HL-60/S4 (cell line): Measurements from ENCODE around the gene ITPRIPL2.

Source experiments
- in situ Hi-C: fragments of 300-500 bp; cut with MboI; formaldehyde crosslinking; loops from 2 replicates; pipeline ENCODE4 v1.14.3; 2022; ENCODE audit warnings: low sequenced_read_pairs

ITPRIPL2 gene

DNA sequence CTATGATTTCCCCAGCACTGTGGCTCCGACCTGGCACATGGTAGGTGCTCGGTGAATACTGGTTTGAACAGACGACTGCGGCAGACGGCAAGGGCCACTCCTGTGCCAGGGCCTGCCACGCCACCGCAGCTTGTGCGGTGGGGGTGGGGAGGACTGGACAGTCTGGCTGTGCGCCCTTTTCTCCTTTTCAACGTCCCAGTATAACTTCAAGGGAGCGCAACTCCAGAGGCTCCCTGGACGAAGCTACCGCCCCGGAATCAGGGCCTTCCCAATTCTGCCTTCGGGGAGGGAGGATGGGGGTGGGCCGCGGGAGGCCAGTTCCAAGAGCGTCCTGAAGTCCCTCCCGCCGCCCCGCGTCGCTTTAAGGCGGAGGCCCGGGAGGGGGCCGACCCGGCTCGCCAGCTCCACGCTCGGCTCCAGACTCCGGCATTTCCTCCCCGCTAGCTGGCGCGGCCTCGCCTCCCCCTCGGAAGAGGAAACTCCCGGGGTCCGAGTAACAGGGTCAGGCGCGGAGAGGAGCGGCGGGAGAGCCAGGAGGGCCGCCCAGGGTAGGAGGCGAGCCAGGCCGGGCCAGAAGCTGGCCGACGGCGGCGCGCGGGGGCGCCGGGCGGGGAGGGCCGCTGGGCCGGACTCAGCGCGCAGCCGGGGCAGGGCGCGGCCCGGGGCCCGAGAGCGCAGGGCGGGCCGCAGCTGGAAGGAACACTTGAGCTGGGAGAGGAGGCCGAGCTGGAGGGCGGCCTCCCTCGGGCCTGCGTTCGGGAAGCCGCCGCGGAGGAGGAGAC is at the start of gene ITPRIPL2:
TSS of gene ITPRIPL2 (plus strand) at position 388 of the 782 bp plus-strand sequence. CDS start 498 bp downstream, outside the sequence.
- in situ Hi-C loops: no loop called here

DNA sequence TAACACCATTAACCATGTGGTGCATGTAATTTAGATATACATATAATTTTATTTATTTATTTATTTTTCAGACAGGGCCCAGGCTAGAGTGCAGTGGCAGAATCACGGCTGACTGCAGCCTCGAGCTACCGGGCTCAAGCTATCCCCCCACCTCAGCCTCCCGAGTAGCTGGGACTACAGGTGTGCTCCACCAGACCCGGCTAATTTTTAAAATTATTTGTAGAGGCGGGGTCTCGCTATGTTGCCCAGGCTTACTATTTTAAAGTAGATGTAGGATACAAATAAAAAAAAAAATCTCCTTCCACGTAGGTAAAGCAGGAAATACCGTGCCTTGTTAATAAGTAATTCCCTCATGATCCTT is 46.8 kb upstream of the ITPRIPL2 start:
- in situ Hi-C loops: no loop called here

GRCh38 chr16:19067349-19068236 is 46.2 kb upstream of the ITPRIPL2 start, which contains the start of gene COQ7:
COQ7 (plus strand) TSS chr16:19067614; CDS start chr16:19067665, 51 bp downstream.
- in situ Hi-C loops: no loop called here

GRCh38 chr16:19068237-19068815 is 45.4 kb upstream of the ITPRIPL2 start:
- in situ Hi-C loops: no loop called here

- in situ Hi-C loops: no loop called here
These were observed 41.7 kb upstream of the ITPRIPL2 start for GRCh38 chr16:19071811-19072777.

- in situ Hi-C loops: no loop called here
These were observed 40.4 kb upstream of the ITPRIPL2 start for GRCh38 chr16:19073344-19073743.

GRCh38 chr16:19073863-19074262 is 39.9 kb upstream of the ITPRIPL2 start:
- in situ Hi-C loops: no loop called here

DNA sequence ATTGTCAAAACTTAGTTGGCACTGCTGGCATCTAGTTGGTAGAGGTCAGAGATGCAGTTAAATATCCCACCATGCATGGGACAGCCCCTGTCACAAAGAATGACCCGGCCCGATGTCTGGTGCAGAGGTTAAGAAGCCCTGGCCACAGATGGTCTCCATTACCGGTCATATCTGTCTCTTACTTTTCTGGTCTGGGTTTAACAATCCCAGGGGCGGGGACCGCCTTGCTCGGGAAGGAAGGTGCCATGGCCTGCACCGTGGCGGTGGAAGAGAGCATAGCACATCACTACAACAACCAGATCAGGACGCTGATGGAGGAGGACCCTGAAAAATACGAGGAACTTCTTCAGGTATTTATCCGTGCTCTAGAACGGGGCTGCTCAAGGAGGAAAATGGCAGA is 38.3 kb upstream of the ITPRIPL2 start:
- in situ Hi-C loops: no loop called here

DNA sequence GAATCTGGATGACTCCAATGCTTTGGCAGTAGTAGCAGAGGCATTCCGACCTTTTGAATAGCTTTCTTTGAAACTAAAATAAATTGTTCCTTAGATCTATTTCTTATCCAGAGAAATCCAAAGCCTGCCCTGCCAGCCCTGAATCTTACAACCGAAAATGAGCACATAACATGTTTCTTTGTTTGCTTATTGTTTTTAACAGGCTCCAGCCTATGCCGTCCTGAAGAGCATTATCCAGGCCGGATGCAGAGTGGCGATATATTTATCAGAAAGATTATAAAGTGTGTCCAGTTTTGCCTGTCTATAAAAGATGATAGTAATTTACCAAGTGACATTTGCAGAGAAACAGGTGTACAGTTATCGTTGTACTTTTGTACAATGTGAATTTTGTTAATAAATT is 35.9 kb upstream of the ITPRIPL2 start:
- in situ Hi-C loops: no loop called here

- in situ Hi-C loops: no loop called here
These were observed 30.1 kb upstream of the ITPRIPL2 start for GRCh38 chr16:19083670-19084069.

- in situ Hi-C loops: no loop called here
These were observed 29.6 kb upstream of the ITPRIPL2 start for GRCh38 chr16:19084139-19084538.

DNA sequence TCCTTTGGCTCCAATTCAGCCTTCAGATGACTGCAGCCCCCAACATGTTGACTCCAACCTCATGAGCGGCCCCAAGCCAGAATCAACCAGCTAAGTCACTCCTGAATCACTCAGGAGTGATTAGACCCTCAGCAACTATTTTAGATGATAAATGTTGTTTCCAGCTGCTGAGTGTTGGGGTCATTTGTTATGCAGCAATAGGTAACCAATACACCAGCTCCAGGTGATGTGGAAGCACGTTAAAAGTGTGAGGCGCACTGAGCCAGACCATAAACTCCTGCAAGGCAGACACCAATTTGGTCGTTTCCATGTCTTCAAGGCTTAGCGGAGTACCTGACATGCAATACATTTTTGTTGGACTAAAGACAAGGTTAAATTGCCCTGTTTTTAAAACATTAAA is 28.9 kb upstream of the ITPRIPL2 start:
- in situ Hi-C loops: no loop called here

- in situ Hi-C loops: no loop called here
These were observed 28.0 kb upstream of the ITPRIPL2 start for GRCh38 chr16:19085679-19086200.

DNA sequence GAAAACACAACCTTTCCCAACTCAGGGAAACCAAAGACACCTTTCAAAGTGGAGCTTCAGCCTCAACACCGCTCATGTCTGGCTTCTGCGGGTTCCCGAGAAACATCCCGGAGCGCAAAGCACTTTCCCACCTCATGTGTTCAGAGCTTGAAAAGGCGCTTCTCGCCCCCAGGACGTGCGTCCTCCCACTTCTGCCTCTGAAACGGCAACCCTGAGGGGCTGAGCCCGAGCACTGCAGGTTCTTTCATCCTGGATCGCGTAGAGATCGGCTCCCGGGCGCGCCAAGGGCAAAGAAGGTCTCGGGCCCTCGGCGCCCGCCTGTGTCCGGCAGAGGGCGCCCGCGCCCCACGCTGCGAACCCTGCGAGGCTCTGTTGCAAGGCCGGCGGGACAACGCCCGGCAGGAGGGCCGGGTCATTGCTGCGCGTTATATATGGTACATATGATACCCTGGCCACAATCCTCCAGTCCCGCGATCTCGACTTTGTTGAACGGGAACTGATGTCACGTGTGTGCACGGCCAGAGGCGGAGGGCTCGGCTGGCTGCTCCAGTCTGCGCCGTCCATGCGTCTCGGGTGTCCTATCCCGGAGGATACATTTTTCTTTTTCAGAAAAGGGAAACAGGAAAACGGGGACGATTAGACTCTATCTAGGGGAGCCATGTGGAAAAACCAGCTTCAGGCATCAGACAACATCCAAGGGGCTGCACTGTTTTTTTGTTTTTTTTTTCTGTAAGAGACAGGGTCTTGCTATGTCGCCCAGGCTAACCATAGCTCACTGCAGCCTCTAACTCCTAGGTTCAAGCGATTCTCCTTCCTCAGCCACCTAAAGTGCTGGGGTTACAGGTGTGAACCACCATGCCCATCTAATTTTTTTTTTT is 27.2 kb upstream of the ITPRIPL2 start:
- in situ Hi-C loops: no loop called here

- in situ Hi-C loops: no loop called here
These were observed 25.3 kb upstream of the ITPRIPL2 start for GRCh38 chr16:19088341-19088916.

DNA sequence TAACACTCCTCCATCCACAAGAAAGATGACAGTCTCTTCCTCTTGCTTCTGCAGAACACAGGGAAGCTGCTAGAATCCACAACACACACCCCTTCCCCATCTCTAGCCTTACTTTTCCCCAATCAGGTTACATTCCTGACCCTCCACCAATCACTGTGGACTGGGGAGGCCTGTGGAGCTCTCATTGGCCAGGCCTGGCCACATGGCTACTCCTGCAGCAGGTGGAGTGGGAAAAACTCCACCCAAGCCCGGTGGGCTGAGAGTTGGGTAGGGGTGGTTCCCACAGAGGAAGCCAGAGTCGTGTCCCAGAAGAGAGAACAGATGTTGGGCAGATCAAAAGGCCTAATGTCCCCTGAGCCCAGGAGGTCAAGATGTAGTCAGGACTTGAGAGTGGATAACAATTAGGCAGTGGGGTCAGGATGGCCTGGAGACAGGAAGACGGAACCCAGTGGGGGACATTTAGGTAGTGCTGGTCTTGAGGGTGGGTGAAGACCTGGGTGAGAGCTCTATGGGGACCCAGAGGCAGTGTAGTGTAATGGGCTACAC is 24.3 kb upstream of the ITPRIPL2 start:
- in situ Hi-C loops: no loop called here

- in situ Hi-C loops: loop anchor here (10.0 kb wide), 1 partner anchor 284 kb away; no protein-coding TSS in a partner anchor
These were observed 22.8 kb upstream of the ITPRIPL2 start for GRCh38 chr16:19090916-19091315.

DNA sequence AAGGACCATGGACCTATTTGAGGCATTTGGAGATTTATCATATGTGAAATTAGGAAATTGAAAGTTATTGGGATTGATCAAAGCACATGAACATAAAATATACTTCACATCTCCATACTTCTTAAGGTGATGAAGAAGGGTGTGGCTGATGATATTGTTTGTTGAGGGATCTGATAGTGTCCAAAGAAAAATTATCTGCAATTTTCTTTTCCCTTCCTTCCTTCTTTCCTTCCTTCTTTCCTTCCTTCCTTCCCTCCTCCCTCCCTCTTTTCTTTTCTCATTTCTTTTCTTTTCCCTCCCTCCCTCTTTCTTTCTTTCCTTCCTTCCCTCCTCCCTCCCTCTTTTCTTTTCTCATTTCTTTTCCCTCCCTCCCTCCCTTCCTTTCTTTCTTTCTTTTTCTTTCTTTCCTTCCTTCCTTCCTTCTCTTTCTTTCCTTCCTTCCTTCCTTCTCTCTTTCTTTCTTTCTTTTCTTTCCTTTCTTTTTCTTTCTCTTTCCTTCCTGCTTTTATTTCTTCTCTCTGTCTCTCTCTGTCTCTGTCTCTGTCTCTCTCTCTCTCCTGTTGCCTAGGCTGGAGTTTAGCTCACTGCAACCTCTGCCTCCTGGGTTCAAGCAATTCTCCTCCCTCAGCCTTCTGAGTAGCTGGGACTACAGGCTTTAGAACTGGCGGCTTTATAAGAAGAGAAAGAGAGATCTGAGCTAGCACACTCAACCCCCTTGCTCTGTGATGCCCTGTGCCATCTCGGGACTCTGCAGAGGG is 20.9 kb upstream of the ITPRIPL2 start:
- in situ Hi-C loops: loop anchor here (10.0 kb wide), 1 partner anchor 282 kb away; no protein-coding TSS in a partner anchor
